ENCODE data around the gene SH3BP5.

- TF ChIP-seq POLR2A (IDR thresholded peaks at IDR 0.05), result no peak
- TF ChIP-seq, protein P1, sequence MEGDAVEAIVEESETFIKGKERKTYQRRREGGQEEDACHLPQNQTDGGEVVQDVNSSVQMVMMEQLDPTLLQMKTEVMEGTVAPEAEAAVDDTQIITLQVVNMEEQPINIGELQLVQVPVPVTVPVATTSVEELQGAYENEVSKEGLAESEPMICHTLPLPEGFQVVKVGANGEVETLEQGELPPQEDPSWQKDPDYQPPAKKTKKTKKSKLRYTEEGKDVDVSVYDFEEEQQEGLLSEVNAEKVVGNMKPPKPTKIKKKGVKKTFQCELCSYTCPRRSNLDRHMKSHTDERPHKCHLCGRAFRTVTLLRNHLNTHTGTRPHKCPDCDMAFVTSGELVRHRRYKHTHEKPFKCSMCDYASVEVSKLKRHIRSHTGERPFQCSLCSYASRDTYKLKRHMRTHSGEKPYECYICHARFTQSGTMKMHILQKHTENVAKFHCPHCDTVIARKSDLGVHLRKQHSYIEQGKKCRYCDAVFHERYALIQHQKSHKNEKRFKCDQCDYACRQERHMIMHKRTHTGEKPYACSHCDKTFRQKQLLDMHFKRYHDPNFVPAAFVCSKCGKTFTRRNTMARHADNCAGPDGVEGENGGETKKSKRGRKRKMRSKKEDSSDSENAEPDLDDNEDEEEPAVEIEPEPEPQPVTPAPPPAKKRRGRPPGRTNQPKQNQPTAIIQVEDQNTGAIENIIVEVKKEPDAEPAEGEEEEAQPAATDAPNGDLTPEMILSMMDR (IDR thresholded peaks at IDR 0.05), result no peak
These were observed 71.9 kb downstream of the SH3BP5 start for GRCh38 chr3:15260531-15260930.

Measured in tibial nerve (tissue), 3 donors.